Activated CD4-positive, alpha-beta T cell treated with anti-CD3 and anti-CD28 coated beads, Interleukin-2, amount 10 ng/mL, durations not matched to agents 24 days and 14 days (primary cell): ENCODE data around the gene CYB561A3. TPM values are rescaled to one million over a fixed set of nuclear protein-coding genes. Genes with fewer than 3 reads are reported as not detected.
A peak's percentile ranks its signal among the peaks of the same experiment; 100 is the strongest.
"Not testable (repeated sequence)": the region's sequence is repeated elsewhere in the genome, so short reads cannot be mapped to it uniquely, and the experiment has no call there.

ENCODE experiments used
- DNase-seq: peaks from one replicate; pipeline ENCODE4 v3.0.0; 2022
- H3K27ac Mint-ChIP-seq: one replicate; pipeline ENCODE4 v1.8.0; 2022; ENCODE audit warnings: mild to moderate bottlenecking, mixed read lengths
- H3K27me3 Mint-ChIP-seq: one replicate; pipeline ENCODE4 v1.8.0; 2022; ENCODE audit warnings: mixed read lengths
- H3K36me3 Mint-ChIP-seq: one replicate; pipeline ENCODE4 v1.8.0; 2022; ENCODE audit warnings: low read depth, mild to moderate bottlenecking, mixed read lengths
- H3K4me1 Mint-ChIP-seq: one replicate; pipeline ENCODE4 v1.8.0; 2021; ENCODE audit warnings: mixed read lengths
- H3K4me3 Mint-ChIP-seq: one replicate; pipeline ENCODE4 v1.8.0; 2022; ENCODE audit warnings: mild to moderate bottlenecking, moderate library complexity, mixed read lengths
- H3K9me3 Mint-ChIP-seq: one replicate; pipeline ENCODE4 v1.8.0; 2021; ENCODE audit warnings: mixed read lengths
- intact Hi-C: fragments of 100-400 bp; cut with micrococcal nuclease; formaldehyde crosslinking; loops from one replicate; pipeline ENCODE4 v1.15.1; 2023
- total RNA-seq: library from RNA; stranded (reverse); gene quantifications from 2 replicates; pipeline ENCODE4 v1.2.3, GENCODE V29; 2022

CYB561A3 gene, protein sequence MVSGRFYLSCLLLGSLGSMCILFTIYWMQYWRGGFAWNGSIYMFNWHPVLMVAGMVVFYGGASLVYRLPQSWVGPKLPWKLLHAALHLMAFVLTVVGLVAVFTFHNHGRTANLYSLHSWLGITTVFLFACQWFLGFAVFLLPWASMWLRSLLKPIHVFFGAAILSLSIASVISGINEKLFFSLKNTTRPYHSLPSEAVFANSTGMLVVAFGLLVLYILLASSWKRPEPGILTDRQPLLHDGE
- 34.9 and 35.1 TPM in 2 replicates for total RNA-seq

GRCh38 chr11:61361741-61362541, at the start of gene CYB561A3, which contains the start of gene TMEM138:
Gene CYB561A3 (minus strand): TSS chr11:61361882. CDS start chr11:61356713, 5,169 bp downstream.
Gene TMEM138 (plus strand): TSS chr11:61362374. CDS start chr11:61364391, 2,017 bp downstream.
- Mint-ChIP-seq H3K4me3 (peak within 1 kb of the TSS; percentile 96), H3K9me3 (no peaks in the 10 kb centered on the region)

GRCh38 chr11:61406991-61407728, 45.5 kb upstream of the CYB561A3 start:
- DNase-seq: no peak
- peaks cover 4% of the 10 kb centered on the region for H3K4me1 Mint-ChIP-seq
- no peak overlapping the region for H3K4me3 Mint-ChIP-seq
- no peaks in the 10 kb centered on the region for H3K27me3 Mint-ChIP-seq
- H3K36me3 Mint-ChIP-seq: peaks cover 75% of the 10 kb centered on the region
- H3K27ac Mint-ChIP-seq: no peak overlapping the region
- no peaks in the 10 kb centered on the region for H3K9me3 Mint-ChIP-seq
- intact Hi-C loops: no loop called here

More at GRCh38 chr11:61361741-61362541, at the start of gene CYB561A3, which contains the start of gene TMEM138:
- DNase-seq: peak; percentile 97
- intact Hi-C loops: loop anchor here (1.0 to 10.0 kb wide), 6 partner anchors 23 to 433 kb away; partner anchors contain the start of genes CPSF7, DDB1, FEN1 and TKFC
- Mint-ChIP-seq H3K27ac (peak within 1 kb of the TSS; percentile 95), H3K4me1 (peaks cover 26% of the 10 kb centered on the region), H3K36me3 (peaks cover 24% of the 10 kb centered on the region), H3K27me3 (no peaks in the 10 kb centered on the region)

DNA sequence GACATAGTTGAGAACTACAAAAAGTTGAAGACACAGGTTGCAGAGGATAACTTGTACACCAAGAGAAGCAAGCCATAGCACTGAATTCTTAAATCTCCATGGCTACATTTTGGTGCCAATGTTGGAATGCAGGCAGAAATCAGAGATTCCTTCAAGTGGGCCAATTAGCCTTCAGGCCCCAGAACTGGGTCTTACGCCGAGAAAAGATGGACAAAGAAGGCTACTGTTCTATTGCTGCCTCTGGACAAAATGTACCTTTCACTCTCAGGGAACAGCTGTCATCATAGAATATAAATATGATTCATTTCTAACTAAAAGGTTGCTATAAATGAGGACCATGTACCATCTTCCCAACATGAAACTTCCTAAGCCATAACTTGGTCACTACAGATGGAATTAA, 44.4 kb upstream of the CYB561A3 start:
- intact Hi-C loops: no loop called here
- H3K9me3 Mint-ChIP-seq: no peaks in the 10 kb centered on the region
- H3K27ac Mint-ChIP-seq: no peak overlapping the region
- no peak for DNase-seq
- H3K4me3 Mint-ChIP-seq: no peak overlapping the region
- no peaks in the 10 kb centered on the region for H3K27me3 Mint-ChIP-seq
- peaks cover 71% of the 10 kb centered on the region for H3K36me3 Mint-ChIP-seq
- peaks cover 4% of the 10 kb centered on the region for H3K4me1 Mint-ChIP-seq

GRCh38 chr11:61404641-61405040, 43.0 kb upstream of the CYB561A3 start:
- intact Hi-C loops: no loop called here
- no peak for DNase-seq
- Mint-ChIP-seq H3K36me3 (peaks cover 68% of the 10 kb centered on the region), H3K9me3 (no peaks in the 10 kb centered on the region), H3K27ac (peak overlapping the region; percentile 70), H3K4me1 (peaks cover 7% of the 10 kb centered on the region), H3K27me3 (no peaks in the 10 kb centered on the region), H3K4me3 (no peak overlapping the region)

- Mint-ChIP-seq H3K27ac (no peak overlapping the region), H3K4me1 (peaks cover 7% of the 10 kb centered on the region), H3K36me3 (peaks cover 64% of the 10 kb centered on the region), H3K9me3 (no peaks in the 10 kb centered on the region), H3K4me3 (no peak overlapping the region), H3K27me3 (no peaks in the 10 kb centered on the region)
- intact Hi-C loops: no loop called here
- no peak for DNase-seq
Observed at GRCh38 chr11:61404103-61404502, 42.4 kb upstream of the CYB561A3 start.

DNA sequence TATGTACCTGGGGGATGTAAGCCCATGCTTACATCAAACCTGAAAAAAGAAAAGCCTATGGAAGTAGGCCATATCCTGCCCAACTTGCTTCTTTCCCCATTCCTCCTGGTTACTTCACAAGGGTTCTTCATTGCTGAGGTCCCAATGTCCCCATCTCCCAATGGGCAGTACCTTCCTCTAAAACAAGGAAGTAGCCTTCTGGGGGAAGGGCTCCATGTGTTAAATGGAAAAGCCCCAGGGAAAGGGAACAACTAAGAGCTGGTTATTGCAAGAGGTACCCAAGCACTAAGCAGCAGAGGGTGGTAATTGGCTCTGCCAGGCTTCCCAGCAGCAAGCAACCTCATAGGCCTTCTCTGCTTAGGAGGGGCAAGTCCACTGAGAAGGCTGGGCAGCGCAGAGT, 42.0 kb upstream of the CYB561A3 start:
- Mint-ChIP-seq H3K9me3 (no peaks in the 10 kb centered on the region), H3K27me3 (no peaks in the 10 kb centered on the region), H3K4me1 (peaks cover 7% of the 10 kb centered on the region), H3K27ac (no peak overlapping the region), H3K36me3 (peaks cover 62% of the 10 kb centered on the region), H3K4me3 (no peak overlapping the region)
- DNase-seq: no peak
- intact Hi-C loops: no loop called here

DNA sequence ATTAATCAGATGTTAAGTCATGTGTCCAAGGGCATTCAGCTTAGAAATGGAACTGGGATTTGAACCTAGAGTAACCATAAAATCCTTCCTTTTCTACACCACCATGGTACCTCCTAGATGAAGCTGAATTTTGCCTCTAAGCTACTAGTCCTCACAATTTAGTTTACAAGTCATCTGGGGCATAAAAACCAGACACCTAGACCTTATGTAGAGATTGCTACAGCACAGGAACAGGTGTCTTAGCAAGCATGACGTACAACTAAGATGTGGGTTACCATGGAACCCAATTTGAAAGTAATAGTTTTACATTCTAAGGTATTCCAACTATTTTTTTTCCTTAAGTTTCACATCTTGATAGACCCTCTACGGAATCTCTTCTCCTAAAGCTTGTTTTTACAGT, 39.9 kb upstream of the CYB561A3 start:
- intact Hi-C loops: no loop called here
- H3K9me3 Mint-ChIP-seq: no peaks in the 10 kb centered on the region
- no peak overlapping the region for H3K27ac Mint-ChIP-seq
- no peak overlapping the region for H3K4me3 Mint-ChIP-seq
- H3K4me1 Mint-ChIP-seq: peaks cover 6% of the 10 kb centered on the region
- no peak for DNase-seq
- H3K36me3 Mint-ChIP-seq: peaks cover 51% of the 10 kb centered on the region
- no peaks in the 10 kb centered on the region for H3K27me3 Mint-ChIP-seq

GRCh38 chr11:61401173-61401572, 39.5 kb upstream of the CYB561A3 start:
- Mint-ChIP-seq H3K27me3 (no peaks in the 10 kb centered on the region), H3K4me1 (peaks cover 6% of the 10 kb centered on the region), H3K9me3 (no peaks in the 10 kb centered on the region), H3K36me3 (peaks cover 48% of the 10 kb centered on the region), H3K4me3 (no peak overlapping the region), H3K27ac (no peak overlapping the region)
- intact Hi-C loops: no loop called here
- no peak for DNase-seq

DNA sequence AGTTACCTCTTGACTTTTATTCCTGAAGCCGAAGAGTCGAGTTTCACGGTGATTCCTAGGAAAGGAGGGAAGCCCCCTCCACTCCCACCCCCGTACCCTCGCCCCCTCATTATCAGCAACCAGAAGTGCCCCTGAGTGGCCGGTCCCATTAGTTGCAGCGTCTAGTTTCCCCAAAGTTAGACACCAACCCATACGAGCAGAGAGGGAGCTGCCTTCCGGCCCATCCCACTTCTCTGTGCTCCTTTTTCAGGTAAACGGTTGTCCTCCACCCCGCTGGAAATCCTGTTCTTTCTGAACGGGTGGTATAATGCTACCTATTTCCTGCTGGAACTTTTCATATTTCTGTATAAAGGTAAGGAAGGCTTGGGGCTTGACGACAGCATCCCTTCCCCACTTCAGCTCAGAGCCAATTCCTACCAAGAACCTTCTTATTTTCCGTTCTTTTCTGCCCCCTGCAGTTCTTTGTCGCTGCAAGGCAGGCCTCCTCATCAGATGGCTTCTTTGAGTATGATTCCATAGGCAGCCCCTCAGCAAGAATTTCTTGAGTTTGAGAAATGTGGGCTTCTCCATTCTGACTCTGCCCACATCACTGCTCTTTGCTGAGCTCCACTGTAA, 31.4 kb upstream of the CYB561A3 start:
- intact Hi-C loops: loop anchor here (1.0 to 2.0 kb wide), 2 partner anchors 30 to 57 kb away; partner anchors contain the start of gene TMEM138
- H3K27me3 Mint-ChIP-seq: no peaks in the 10 kb centered on the region
- peak overlapping the region; percentile 91 for H3K4me3 Mint-ChIP-seq
- H3K4me1 Mint-ChIP-seq: peaks cover 18% of the 10 kb centered on the region
- H3K9me3 Mint-ChIP-seq: peaks cover 6% of the 10 kb centered on the region
- H3K36me3 Mint-ChIP-seq: peaks cover 26% of the 10 kb centered on the region
- DNase-seq: peak; percentile 68
- peak overlapping the region; percentile 92 for H3K27ac Mint-ChIP-seq

GRCh38 chr11:61390161-61390560, 28.5 kb upstream of the CYB561A3 start:
- H3K4me1 Mint-ChIP-seq: peaks cover 22% of the 10 kb centered on the region
- H3K9me3 Mint-ChIP-seq: peaks cover 6% of the 10 kb centered on the region
- no peak overlapping the region for H3K4me3 Mint-ChIP-seq
- no peak overlapping the region for H3K27ac Mint-ChIP-seq
- intact Hi-C loops: no loop called here
- H3K27me3 Mint-ChIP-seq: no peaks in the 10 kb centered on the region
- no peak for DNase-seq
- H3K36me3 Mint-ChIP-seq: peaks cover 14% of the 10 kb centered on the region

- Mint-ChIP-seq H3K36me3 (peaks cover 1% of the 10 kb centered on the region), H3K27me3 (no peaks in the 10 kb centered on the region), H3K4me1 (peaks cover 6% of the 10 kb centered on the region), H3K27ac (no peak overlapping the region), H3K9me3 (peaks cover 2% of the 10 kb centered on the region), H3K4me3 (no peak overlapping the region)
- intact Hi-C loops: loop anchor here (1.0 to 5.0 kb wide), 5 partner anchors 22 to 607 kb away; partner anchors contain the start of gene TMEM138
- no peak for DNase-seq
Observed at GRCh38 chr11:61384271-61385242, 22.9 kb upstream of the CYB561A3 start.

DNA sequence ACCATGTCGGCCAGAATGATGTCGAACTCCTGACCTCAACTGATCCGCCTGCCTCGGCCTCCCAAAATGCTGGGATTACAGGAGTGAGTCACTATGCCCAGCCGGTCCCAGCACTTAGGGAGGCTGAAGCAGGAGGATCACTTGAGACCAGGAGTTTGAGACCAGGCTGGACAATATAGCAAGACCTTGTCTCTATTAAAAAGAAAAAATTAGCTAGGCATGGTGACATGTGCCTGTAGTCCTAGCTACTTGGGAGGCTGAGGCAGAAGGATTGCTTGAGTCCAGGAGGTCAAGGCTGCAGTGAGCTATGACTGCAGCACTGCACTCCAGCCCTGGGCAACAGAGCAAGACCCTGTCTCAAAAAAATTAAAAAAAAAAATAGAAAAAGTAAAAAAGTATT, 22.2 kb upstream of the CYB561A3 start:
- DNase-seq, H3K27me3 Mint-ChIP-seq, intact Hi-C loops, H3K4me1 Mint-ChIP-seq, H3K9me3 Mint-ChIP-seq, H3K27ac Mint-ChIP-seq, H3K4me3 Mint-ChIP-seq, H3K36me3 Mint-ChIP-seq: not testable (repeated sequence)
